Activated effector memory CD4-positive, alpha-beta T cell treated with Interleukin-2 at 50 U/mL for 16 hours (primary cell): ENCODE measurements around the gene ISG15.
"Not testable (repeated sequence)": the region's sequence is repeated elsewhere in the genome, so short reads cannot be mapped to it uniquely, and the experiment has no call there.

Experiments used
- DNase-seq: peaks from one replicate; pipeline ENCODE4 v3.0.0-alpha.2; 2020

ISG15 gene

DNA sequence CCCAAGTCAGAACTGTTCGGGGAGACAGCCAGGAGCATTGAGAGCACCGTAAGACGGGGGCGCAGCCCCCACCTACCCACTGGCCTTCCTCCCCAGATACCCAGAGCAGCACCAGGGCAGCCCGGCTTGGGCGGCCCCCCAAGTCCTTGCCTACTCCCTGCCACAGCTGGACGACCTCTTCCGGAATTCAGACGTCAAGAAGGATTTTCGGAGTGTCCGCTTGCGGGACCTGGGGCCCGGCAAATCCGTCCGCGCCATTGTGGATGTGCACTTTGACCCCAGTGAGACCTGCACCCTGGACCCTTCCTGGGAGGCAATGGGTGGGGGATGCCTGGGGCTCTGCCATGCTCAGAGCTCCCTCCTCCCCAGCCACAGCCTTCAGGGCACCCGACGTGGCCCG, 34.1 kb downstream of the ISG15 start:
- no peak for DNase-seq

DNA sequence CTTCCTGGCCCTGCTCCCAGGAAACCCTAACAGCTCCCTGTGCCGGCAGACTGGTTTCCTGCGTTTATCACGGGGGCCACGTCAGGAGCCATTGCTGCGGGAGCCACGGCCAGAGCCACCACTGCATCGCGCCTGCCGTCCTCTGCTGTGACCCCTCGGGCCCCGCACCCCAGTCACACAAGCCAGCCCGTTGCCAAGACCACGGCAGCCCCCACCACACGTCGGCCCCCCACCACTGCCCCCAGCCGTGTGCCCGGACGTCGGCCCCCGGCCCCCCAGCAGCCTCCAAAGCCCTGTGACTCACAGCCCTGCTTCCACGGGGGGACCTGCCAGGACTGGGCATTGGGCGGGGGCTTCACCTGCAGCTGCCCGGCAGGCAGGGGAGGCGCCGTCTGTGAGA, 34.7 kb downstream of the ISG15 start:
- DNase-seq = no peak

DNA sequence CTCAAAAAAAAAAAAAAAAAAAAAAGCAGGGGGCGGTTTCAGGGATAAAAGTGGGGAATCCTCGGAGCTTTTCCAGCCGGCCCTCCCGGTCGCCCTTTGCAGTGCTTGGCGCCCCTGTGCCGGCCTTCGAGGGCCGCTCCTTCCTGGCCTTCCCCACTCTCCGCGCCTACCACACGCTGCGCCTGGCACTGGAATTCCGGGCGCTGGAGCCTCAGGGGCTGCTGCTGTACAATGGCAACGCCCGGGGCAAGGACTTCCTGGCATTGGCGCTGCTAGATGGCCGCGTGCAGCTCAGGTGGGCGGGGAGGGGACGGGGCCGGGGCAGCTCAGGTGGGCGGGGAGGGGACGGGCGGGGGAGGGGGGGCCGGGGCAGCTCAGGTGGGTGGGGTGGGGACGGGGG, 35.5 kb downstream of the ISG15 start:
- no peak for DNase-seq

GRCh38 chr1:1049318-1050165, 36.2 kb downstream of the ISG15 start:
- no peak for DNase-seq

DNA sequence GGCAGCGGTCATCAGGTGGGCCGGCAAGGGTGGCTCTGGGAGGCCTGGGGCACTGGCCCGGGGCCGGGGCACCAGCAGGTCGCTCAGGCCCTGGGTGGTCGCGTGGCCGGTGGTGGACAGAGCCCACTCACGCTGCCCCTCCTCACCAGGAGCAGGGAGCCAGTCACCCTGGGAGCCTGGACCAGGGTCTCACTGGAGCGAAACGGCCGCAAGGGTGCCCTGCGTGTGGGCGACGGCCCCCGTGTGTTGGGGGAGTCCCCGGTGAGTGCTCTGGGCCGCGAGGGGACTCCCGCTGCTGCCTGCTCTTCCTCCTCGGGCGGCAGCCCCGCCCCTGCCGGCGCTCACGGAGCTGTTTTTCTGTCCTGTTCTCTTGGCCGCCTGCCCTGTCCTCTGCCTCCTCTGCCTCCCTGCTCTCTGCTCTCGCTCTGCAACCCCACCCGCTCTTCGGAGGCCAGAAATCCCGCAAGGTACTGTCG, 37.3 kb downstream of the ISG15 start:
- DNase-seq = no peak

GRCh38 chr1:1051127-1051810, 38.0 kb downstream of the ISG15 start:
- DNase-seq = no peak

- DNase-seq = no peak
Observed at GRCh38 chr1:1052003-1052840, 38.9 kb downstream of the ISG15 start.

DNA sequence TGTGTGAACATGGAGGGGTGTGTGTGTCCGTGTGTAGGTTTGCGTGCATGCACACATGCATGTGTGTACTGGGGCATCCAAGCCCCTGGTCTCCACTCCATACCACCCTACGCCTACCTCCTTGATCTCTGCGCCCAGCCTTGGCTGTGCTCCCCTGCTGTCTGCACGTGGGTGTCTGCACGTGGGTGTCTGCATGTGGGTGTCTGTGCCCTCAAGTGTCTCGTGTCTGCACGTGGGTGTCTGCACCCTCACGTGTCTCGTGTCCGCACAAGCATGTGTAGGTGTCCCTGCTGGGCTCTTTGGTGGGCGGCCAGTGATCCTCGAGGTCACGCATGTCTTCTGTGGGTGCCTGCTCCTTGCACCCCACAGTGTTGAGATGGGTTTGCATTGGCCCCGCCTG, 39.7 kb downstream of the ISG15 start:
- DNase-seq = no peak

- no peak for DNase-seq
Observed at GRCh38 chr1:1053682-1054081, 40.4 kb downstream of the ISG15 start.

DNA sequence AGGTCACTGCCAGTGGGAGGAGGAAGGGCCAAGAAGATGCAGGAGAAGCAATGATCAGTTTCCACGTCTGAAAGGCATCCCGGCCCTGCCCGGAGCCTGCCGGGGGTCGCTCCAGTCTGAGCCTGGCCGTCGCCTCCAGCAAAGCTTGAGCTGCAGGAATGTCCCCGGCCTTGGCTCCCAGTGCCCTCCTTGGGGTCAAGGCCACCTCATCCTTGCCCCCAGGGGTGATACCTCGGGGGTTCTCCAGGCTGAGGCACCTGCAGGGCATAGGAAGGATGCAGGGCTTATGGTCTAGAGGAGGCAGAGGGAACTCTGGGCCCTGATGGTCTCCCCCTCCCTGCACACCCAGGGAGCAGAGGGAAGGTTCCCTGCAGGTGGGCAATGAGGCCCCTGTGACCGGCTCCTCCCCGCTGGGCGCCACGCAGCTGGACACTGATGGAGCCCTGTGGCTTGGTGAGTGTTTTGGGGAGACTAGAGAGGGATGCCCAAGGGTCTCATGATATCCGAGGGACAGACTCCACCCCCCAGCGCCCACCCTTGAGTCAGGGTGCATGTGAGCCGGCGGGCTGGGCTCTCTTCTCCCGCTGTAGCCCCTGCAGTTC, 40.9 kb downstream of the ISG15 start:
- no peak for DNase-seq

GRCh38 chr1:1054971-1055370, 41.7 kb downstream of the ISG15 start:
- no peak for DNase-seq

DNA sequence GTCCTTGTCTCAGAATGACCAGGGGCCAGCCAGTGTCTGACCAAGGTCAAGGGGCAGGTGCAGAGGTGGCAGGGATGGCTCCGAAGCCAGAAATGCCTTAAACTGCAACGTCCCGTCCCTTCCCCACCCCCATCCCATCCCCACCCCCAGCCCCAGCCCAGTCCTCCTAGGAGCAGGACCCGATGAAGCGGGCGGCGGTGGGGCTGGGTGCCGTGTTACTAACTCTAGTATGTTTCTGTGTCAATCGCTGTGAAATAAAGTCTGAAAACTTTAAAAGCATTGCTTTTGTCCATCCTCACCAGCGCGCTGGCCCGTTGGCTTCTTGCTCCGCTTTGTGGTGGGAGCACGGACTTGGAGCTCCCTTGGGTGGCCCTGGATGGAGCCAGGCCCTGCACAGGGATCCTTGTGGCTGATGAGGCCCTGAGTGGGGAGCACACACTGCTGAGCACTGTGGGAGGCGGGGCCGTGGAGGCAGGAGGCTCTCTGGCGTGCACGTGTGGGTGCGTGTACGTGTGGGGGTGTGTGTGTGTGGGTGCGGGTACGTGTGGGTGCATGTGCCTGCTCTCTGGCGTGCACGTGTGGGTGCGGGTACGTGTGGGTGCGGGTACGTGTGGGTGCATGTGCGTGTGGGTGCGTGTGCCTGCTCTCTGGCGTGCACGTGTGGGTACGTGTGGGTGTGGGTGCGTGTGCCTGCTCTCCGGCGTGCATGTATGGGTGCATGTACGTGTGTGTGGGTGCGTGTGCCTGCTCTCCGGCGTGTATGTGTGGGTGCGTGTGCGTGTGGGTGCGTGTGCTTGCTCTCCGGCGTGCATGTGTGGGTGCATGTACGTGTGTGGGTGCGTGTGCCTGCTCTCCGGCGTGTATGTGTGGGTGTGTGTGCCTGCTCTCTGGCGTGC, 42.8 kb downstream of the ISG15 start:
- DNase-seq = no peak

GRCh38 chr1:1057769-1058087, 44.4 kb downstream of the ISG15 start:
- DNase-seq = not testable (repeated sequence)

- no peak for DNase-seq
Observed at GRCh38 chr1:1058088-1058905, 45.0 kb downstream of the ISG15 start.

- DNase-seq = no peak
Observed at GRCh38 chr1:1058921-1059493, 45.7 kb downstream of the ISG15 start.

DNA sequence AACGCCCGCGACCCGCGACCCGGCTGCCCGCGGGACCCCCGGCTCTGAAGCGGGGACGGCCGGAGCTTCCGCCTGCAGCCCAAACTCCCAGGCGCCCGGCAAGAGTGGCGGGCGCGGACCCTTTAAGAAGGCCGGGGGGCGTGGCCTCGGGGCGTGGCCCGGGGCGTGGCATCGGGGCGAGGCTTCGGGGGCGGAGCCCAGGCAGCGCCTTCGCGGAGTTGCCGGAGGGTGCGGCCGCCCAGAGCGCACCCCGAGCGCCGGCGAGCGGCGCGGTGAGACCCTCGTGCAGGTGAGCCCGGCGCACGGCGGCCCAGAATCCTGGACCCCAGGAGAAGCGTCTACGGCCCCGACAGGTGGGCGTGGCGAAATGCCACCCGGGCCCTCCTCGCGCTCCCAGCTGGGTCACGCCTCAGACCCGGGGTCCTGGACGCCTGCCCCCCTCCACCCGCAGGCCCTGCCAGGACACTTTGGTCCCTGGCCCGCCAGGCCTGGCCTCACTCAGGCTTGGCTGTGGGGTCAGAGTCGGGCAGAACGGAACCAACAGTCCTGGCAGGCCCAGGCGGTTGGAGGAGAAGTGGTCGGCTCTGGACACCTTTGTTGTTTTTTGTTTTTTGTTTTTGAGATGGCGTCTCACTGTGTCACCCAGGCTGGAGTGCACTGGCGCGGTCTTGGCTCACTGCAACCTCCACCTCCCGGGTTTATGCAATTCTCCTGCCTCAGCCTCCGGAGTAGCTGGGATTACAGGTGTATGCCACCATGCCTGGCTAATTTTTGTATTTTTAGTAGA, 46.4 kb downstream of the ISG15 start:
- DNase-seq = peak; percentile 89

- no peak for DNase-seq
Observed at GRCh38 chr1:1060281-1061000, 47.1 kb downstream of the ISG15 start.

- no peak for DNase-seq
Observed at GRCh38 chr1:1061682-1062345, 48.5 kb downstream of the ISG15 start.
